Upper lobe of right lung (tissue), 1 donor: Measurements from ENCODE around the gene NTF3. TPM values are rescaled to one million over a fixed set of nuclear protein-coding genes. Genes with fewer than 3 reads are reported as not detected.

Experiments used
- ATAC-seq: fragments of 200-7000 bp; cut with Tn5 transposase; one replicate; pipeline ENCODE4 v1.9.1; 2020; ENCODE audit warnings: mild to moderate bottlenecking, moderate library complexity
- DNase-seq: peaks from one replicate; pipeline ENCODE4 v3.0.0-alpha.2; 2020
- H3K27ac ChIP-seq: fragments of 200-600 bp; one replicate; pipeline ENCODE4 v1.8.0; 2022
- H3K27me3 ChIP-seq: fragments of 200-600 bp; one replicate; pipeline ENCODE4 v1.8.0; 2022; ENCODE audit warnings: mild to moderate bottlenecking
- H3K36me3 ChIP-seq: fragments of 200-600 bp; one replicate; pipeline ENCODE4 v1.8.0; 2022
- H3K4me1 ChIP-seq: fragments of 200-600 bp; one replicate; pipeline ENCODE4 v1.8.0; 2022
- H3K4me3 ChIP-seq: fragments of 200-600 bp; one replicate; pipeline ENCODE4 v1.8.0; 2022; ENCODE audit warnings: mild to moderate bottlenecking
- H3K9me3 ChIP-seq: fragments of 200-600 bp; one replicate; pipeline ENCODE4 v1.8.0; 2022
- CTCF ChIP-seq: fragments of 200-600 bp; IDR thresholded peaks from one replicate; pipeline ENCODE4 v1.8.0; 2022; ENCODE audit warnings: antibody characterized with exemption
- intact Hi-C: fragments of 100-400 bp; cut with DNase I; formaldehyde crosslinking; loops from one replicate; pipeline ENCODE4 v1.11.0; 2022
- total RNA-seq: library from RNA; stranded (reverse); fragmentation: NEBNext Ultra II Directional; extraction: Animal tissue kit (Norgen Biotek cat#: 25700); gene quantifications from one replicate; pipeline ENCODE4 v1.2.1, GENCODE V29; 2021
- donor health status: DM: no; HTN: yes; CAD: no; lungs with severe emphysema.

Gene NTF3
- total RNA-seq, 1 donor from 2014 or later = 0.93 TPM

DNA sequence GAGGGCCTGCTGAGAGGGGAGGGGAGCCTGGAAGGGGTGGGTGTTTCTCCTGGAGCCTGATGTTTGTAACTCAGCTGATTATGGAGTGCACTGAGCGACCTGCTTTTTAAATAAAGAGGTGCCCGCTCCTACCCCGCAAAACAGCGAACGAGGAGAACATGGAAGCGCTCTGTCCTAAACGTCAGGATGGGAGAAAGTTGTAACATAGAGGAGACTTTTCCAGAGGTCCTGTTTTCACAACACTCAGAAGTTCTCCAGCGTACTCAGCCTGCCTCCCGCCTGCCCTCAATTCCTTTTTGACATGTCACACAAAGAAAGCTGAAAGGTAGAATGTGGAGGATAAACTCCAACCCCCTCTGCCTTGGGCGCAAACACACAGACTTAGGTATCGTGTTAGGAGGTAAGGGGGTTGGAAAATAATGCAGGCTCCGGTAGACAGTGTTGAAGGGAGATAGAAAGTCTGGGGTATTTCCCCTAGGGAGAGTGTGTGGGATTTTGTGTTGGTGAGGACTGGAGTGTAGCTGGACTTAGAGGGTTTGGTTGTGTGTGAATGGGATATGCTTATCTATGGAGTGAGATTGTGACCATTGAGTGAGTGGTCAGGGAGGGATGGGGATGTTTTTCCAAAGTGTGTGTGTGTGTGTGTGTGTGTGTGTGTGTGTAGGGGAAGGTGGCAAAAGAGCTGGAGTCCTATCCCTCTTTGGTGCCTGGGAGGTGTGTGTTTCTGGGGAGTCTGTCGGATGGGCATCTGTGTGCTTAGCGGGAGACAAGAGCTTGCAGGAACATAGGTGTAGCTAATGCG, 2.1 kb downstream of the NTF3 start:
- ATAC-seq (no peak), DNase-seq (no peak)
- no peak for TF ChIP-seq CTCF
- Histone ChIP-seq H3K9me3 (no peaks in the 10 kb centered on the region), H3K36me3 (no peaks in the 10 kb centered on the region), H3K27ac (no peak overlapping the region), H3K4me1 (peaks cover 18% of the 10 kb centered on the region), H3K4me3 (peak overlapping the region; percentile 45), H3K27me3 (peaks cover 64% of the 10 kb centered on the region)
- intact Hi-C loops = loop anchor here (10.0 kb wide), 1 partner anchor 229 kb away; no protein-coding TSS in a partner anchor

GRCh38 chr12:5434647-5435560, 3.0 kb downstream of the NTF3 start:
- Histone ChIP-seq H3K4me3 (no peak overlapping the region), H3K27me3 (peaks cover 62% of the 10 kb centered on the region), H3K4me1 (peaks cover 18% of the 10 kb centered on the region), H3K9me3 (no peaks in the 10 kb centered on the region), H3K36me3 (no peaks in the 10 kb centered on the region), H3K27ac (no peak overlapping the region)
- intact Hi-C loops = loop anchor here (10.0 kb wide), 1 partner anchor 230 kb away; no protein-coding TSS in a partner anchor
- TF ChIP-seq CTCF = no peak
- ATAC-seq = no peak
- no peak for DNase-seq

DNA sequence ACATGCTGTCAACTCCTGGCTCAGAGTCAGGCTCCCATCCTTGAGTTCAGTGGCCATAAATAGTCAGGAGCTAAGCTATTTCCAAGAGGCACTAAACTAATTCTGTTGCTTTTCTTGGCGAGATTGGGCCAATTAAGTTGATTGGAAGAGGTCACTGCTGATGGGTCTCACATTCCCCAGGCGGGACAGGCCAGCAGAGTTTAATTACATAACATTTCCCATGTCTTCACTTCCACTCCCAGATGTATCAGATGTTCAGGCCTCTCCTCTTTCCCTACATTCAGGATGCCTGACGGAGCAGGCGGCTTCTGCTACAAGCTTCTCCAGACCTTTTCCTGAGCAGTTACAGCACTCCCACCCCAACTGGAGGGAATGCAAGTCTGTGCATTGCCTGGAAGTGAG, 5.3 kb downstream of the NTF3 start:
- Histone ChIP-seq H3K4me3 (no peak overlapping the region), H3K9me3 (no peaks in the 10 kb centered on the region), H3K4me1 (peaks cover 8% of the 10 kb centered on the region), H3K27ac (no peak overlapping the region), H3K36me3 (no peaks in the 10 kb centered on the region), H3K27me3 (peaks cover 43% of the 10 kb centered on the region)
- no peak for TF ChIP-seq CTCF
- intact Hi-C loops = loop anchor here (10.0 kb wide), 1 partner anchor 232 kb away; no protein-coding TSS in a partner anchor
- DNase-seq (no peak), ATAC-seq (no peak)

DNA sequence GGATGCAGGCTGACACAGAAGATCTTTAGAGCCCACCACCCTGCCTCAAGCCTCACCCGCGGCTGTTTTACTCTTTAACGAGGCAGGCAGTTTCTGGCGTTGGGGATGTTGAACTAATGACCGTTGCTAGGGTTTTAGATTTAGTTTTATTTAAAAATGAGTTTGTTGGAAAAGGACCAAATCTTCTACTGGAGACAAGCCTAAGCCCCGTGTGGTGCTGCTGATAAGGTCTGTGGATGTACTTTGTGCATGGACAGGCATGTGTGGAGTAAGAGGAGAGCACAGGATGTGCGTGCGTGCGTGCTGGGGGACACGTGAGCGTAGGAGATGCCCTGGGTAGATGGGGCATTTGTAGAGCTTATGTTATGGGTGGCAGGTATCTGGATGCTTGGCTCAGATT, 5.7 kb downstream of the NTF3 start:
- no peaks in the 10 kb centered on the region for H3K9me3 ChIP-seq
- H3K4me1 ChIP-seq = peaks cover 7% of the 10 kb centered on the region
- TF ChIP-seq CTCF = no peak
- ATAC-seq = no peak
- H3K27me3 ChIP-seq = peaks cover 40% of the 10 kb centered on the region
- no peak for DNase-seq
- no peaks in the 10 kb centered on the region for H3K36me3 ChIP-seq
- intact Hi-C loops = loop anchor here (10.0 kb wide), 1 partner anchor 233 kb away; no protein-coding TSS in a partner anchor
- H3K27ac ChIP-seq = no peak overlapping the region
- H3K4me3 ChIP-seq = no peak overlapping the region

DNA sequence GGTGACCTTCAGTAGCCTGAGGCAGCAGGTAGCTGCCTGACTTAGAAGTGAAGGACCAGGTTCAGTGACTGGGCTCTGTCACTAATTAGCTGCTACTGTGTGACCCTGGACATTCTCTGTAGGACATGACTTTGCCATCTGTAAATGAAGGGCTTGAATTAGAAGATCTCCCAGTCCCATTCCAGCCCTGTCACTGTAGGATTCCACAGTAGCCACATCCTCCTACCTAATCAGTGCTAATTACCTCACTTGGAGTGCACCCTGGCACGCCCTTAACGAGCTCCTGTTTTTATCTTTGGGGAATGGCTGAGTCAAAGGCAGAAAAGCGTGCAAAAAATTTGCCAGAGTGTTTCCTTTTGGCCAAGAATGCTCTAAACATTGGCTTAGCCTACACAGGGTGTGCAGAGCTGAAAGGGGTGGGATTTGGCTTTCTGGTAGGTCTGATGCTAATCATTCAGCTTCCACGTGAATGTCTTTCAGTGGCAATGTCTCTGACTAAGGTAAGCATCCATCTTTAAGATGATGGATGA, 6.8 kb downstream of the NTF3 start:
- ATAC-seq (no peak), DNase-seq (no peak)
- H3K27ac ChIP-seq = no peak overlapping the region
- H3K27me3 ChIP-seq = peaks cover 29% of the 10 kb centered on the region
- no peak overlapping the region for H3K4me3 ChIP-seq
- TF ChIP-seq CTCF = no peak
- intact Hi-C loops = loop anchor here (10.0 kb wide), 1 partner anchor 234 kb away; no protein-coding TSS in a partner anchor
- H3K4me1 ChIP-seq = no peaks in the 10 kb centered on the region
- no peaks in the 10 kb centered on the region for H3K9me3 ChIP-seq
- H3K36me3 ChIP-seq = no peaks in the 10 kb centered on the region
